GM18867 (cell line): ENCODE measurements around the gene MRPL37.
"Not testable (repeated sequence)": the region's sequence is repeated elsewhere in the genome, so short reads cannot be mapped to it uniquely, and the experiment has no call there.

ENCODE experiments used
- ATAC-seq: cut with Tn5 transposase; IDR thresholded peaks from one replicate; pipeline ENCODE4 v1.9.1; 2021; ENCODE audit warnings: mild to moderate bottlenecking, moderate library complexity; ENCODE audit not compliant: unreplicated experiment

MRPL37 gene

DNA sequence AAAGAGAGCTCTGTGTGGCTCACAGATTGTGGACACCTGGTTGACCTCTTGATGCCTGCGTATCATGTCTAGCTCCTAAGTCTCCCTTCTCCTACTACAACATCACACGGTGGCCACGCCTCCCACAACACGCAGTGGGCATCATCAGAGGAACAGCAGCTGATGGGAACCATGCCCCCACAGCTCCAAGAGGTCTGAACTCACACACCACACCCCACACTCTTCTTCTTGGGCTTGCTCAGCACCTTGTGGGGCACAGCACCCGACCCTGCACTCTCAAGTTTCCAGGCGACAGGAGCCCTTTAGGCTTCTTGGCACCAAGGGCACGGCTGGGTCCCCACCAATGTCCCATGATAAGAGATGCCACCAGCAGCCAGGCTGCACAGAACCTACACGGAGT lies 28.4 kb upstream of the MRPL37 start:
- ATAC-seq, result no peak

DNA sequence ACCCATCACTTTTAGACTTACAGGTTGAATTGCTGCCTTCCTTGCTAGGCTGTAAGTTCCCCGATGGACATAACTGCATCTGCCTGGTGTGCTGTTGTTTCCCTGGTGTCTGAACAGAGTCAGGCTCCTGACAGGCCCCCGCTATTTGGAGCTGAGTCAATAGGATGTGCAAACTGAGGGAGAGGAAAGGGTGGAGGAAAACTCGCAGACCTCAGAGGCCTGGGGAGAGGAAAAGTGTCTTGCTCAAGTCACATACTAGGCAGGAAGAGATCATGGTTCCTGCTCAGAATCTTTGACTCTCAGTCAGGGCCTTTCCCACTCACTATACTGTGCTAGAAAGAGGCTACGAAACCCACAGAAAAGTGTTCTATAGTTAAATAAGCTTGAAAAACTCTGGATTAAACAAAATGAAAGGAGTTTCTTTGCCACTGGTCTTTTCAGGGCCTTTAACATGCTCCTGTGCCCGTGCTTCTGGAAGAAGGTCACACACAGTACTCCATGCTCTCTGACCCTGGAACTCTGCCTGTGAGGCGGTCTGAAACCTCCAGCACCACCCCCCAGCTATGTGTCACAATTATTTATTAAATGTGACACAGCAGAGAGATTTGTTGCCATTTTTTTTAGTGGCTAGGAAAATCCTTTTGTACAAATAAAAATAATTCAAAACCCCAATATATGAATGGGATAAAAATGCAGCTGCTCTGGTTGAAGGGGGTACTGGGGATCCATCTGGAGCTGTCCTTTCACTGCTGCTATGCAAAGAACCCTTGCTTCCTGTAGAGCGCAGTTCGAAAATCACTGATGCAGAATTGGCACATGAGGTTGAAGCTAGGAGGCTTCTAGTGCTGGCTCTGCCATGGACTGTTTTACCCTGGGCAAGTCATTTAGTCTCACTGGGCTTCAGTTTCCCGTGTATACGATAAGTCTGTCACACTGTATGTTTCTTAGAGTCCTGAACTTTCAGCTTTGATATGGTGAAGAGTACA lies 27.1 kb upstream of the MRPL37 start:
- ATAC-seq, result no peak

DNA sequence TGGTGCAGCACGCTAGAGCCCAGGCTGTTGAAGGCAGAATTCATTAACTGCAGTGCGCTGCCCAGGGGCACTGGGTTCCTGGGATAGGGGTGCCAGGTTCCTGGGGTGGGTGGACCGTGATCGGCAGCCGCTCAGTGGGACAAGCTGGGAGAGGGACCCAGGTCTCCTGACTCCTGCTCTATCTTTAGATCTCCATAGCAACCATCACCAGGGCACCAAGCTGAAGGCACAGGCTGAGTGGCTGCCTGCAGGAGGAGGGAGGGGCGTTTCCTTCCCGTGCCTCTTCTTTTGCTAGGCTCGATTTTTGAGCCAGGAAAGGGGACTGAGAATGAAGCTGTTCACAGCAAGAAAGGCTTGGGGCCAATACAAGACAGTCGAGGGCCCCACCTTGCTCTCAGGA lies 26.3 kb upstream of the MRPL37 start:
- no peak for ATAC-seq

DNA sequence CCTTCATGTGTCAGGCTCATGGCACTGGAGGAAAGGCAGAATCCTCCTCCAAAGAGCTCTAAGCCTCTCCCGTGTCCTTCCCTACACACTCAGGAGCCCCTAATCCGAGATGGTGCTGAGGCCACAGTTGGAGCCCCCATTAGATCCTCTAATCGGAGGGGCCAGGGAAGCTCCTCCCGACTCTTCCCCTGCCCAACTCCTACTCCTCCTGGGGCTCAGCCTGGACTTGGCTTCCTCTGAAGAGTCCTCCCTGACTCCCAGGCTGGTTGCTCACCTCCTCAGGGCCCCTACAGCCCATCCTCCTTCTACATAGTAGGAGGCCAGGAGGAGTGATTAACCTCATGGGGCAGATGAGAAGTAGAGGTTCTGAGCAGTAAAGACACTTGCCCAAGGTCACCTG lies 25.9 kb upstream of the MRPL37 start:
- no peak for ATAC-seq

DNA sequence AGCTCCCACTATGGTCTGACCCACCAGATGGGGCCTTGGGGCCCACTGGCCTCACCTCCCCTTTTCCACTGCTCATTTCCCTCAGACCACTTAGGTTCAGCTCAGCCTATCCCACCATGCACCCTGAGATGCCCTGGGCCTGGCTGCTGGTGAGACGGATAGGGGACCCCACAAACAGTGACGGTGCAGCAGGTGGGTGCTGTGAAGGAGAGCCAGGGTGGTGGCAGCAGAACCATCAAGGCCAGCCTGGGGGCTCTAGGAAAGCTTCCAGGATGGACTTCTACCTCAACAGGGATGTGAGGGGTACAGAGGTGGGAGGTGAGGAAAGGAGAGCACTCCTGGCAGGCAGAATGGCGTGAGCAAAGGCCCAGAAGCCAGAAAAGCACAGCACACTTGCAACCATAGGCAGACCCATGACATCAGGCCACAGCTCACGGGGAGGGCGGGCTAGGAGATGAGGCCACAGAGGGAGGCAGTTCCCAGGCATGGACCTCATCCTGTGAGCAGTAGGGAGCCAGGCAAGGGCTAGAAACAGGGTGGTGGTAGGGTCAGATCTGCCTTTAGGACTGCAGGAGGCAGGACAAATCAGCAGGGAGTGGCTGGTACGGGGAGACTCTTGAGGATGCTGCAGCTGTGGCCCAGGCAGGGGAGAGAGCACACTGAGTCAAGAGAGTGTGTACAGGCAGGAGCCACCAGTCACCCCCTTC lies 23.2 kb upstream of the MRPL37 start:
- ATAC-seq, result no peak

DNA sequence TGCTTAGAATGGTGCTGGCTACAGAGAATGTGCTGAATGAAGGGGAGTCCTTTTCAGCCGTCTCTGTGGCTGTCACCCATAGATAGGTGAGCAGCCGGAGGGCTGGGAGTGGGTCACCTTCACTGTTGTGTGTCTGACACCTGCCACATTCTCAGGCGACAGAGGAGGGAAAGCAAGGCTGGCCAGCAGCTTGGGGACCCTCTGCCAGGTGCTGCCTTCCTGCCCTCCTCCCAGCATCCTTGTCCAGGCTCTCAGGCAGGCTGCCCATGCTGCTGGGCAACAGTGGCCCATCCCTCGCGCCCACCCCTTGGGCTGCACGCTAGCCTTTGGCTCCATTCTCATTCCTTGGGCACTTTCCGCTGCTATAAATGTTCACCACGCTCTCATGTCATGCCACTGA lies 22.2 kb upstream of the MRPL37 start:
- ATAC-seq, result no peak

DNA sequence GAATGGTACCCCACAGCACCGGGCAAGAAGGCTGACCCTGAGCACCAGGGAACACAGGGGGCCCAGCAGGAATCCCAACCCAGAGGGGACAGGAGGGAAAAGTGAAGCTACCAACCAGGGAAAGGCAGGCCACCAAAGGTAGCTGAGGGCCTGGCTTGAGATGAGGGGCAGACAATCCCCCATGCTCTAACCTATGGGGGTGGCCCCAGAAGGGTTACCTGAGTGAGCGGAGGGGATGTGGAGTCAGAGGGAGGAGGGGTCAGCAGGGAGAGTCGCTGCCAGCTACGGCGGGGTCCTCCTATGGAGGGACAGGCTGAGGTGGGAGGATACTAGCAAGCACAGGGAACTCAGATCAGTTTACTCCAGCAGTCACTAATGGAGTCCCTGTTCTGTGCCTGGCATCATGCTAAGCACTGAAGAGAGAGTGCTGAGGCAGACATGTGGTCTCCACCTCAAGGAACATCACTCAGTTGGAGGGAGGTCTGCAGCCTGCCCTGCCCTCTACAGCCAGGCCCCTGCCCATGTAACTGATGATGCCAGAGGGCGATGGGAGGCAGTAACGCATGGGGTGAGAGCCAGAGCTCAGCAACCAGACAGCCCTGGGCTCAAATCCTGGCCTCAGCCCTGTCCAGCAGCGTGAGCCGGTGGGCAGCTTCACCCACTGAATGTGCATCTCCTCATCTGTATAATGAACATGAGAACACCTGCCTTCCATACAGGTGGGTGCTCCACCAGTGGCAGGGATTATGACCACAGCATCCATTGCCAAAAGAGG lies 21.5 kb upstream of the MRPL37 start:
- ATAC-seq, result no peak

DNA sequence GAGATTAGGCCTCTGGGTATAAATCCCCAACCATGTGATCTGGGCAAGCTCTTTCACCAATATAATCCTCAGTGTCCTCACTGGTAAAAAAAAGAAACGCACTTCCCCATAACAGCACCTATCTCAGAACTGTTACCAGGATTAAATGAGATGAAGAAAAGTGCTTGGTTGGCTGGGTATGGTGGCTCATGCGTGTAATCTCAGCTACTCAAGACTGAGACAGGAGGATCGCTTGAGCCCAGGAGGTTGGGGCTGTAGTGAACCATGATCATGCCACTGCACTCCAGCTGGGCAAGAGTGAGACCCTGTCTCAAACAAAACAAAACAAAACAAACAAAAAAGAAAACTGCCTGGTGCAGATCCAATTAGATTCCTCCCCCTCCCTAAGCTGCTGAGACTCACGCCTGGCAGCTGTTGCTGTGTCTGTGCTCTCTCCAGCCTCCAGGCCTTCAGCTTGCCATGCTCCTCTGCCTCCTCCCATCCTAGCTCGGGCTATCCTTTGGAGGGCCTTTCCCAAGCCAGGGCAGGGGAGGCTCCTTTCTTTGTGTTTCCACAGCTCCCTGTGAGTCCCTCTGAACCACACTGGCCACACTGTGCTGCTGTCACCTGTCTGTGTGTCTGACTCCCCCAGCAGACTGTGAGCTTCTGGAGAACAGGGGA lies 19.1 kb upstream of the MRPL37 start:
- no peak for ATAC-seq

DNA sequence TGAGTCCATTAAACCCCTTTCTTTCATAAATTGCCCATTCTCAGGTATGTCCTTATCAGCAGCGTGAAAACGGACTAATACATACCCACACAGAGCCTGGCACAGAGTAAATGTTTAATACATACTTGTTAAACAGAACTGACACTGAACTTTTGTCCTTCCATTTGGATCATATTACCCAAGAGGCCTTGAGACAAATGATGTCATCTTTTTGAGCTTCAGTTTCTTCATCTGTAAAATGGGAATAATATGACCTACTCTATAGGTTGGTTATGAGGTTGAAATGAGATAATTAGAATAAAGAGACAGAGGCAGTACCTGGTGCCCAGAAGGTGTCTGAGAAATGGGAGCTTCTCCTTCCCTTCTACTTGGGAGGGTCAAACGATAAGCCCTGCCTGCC lies 13.9 kb upstream of the MRPL37 start:
- ATAC-seq, result no peak

DNA sequence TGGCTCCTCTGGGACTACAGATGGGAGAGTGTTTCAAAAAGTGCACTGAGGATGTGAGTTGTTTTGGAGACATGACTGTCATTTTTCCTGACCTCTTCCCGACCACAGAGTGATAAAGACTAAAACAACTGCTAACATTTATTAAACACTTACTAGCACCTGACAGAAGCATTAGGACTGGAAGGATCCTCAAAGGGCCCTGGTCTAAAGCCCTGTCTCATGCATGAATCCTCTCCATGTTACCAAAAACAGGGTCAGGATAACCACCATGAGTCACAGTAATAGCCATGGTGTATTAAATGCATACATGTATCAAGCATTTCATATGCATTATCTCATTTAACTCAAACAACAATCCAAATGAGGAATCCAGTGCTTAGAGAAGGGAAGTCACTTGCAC lies 11.7 kb upstream of the MRPL37 start:
- no peak for ATAC-seq

DNA sequence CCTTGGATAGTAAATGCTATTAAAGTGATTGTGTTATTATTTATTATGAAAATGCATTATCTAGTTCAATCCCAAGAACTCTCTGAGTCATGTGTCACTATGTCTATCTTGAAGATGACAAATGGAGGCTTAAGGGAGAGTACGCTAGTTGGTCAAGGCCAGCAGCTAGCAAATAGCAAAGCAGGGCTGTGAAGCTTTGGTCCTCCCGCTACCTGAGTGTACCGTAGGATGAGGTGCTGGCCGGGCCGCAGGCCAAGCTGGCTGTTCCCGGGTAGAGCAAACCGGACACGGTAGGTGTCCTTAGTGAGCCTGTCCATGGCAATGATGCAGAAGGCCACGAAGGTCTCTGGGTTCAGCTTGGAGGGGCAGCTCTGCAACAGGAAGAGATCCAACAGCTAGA lies 9.4 kb upstream of the MRPL37 start:
- no peak for ATAC-seq

DNA sequence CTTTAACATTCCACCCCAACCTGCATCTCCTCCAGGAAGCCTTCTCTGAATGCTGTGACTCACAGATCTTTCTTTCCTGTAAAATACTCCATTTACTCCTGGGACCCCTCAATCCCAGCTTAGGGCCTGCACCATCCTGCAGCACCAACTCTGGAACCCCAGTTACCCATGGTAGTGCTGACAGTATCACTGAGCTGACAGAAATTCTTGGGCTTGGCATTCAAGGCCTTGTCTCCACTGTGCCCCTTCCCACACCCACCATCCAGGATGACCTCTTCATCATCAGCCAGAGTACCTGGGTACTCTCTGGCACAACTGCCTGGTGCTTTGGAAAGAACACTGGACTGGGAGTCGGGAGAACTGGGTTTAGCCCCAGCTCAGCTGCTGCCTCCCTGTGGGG lies 8.4 kb upstream of the MRPL37 start:
- ATAC-seq, result no peak

DNA sequence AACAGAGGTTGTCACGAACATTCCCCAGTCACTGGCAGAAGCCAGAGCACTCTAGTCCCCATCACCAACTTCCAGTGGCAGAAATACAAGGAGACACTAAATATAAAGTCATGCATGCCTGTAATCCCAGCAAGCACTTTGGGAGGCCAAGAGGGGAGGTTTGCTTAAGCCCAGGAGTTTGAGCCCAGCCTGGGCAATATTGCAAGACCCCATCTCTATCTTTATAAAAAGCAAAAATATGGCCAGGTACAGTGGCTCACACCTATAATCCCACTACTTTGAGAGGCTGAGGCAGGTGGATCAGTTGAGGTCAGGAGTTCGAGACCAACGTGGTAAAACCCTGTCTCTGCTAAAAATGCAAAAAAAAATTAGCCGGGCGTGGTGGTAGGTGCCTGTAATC lies 6.5 kb upstream of the MRPL37 start:
- ATAC-seq, result no peak

DNA sequence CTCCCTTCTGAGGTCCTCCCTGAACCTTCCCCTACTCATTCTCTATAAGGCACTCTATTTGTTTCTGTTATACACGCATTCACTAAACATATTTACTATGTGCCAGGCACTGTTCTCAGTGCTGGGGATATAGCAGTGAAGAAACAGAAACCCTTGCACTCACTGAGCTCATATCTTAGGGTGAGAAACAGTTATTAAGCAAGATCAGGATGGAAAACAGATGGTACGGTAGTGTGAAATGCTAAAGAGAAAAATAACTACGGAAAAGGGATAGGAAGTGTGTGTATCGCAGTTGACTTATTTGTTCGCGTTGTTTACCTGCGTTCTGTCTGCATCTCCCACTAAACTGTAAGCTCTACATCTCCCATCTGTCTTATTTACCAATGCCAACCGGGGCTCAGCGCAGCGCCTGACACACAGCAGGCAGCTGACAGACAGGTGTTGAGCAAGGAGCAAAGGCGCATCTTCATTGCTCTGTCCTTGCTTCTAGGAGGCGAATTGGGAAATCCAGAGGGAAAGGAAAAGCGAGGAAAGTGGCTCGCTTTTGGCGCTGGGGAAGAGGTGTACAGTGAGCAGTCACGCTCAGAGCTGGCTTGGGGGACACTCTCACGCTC lies 709 bp upstream of the MRPL37 start:
- ATAC-seq, result peak; percentile 6

DNA sequence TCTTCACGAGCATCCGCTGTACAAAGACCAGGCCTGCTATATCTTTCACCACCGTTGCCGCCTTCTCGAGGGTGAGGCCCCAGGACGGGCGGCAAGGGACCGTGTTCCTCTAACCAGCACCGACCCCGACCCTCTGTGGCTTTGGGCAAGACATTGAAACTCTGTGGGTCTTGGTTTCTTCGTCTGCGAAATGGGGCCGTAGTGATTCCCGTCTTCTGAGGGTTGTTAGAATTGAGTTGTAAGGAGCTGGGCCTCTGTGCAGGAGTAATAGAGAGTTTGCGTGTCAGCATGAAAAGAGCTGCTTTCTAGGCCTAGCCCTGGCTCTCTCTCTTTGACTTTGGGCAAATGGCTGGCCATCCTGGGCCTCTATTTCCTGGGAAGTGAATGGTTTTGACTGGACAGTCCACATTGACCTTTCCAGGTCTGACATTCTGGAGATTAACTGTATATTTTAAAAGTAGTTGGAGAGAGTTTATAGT lies 591 bp downstream of the MRPL37 start:
- ATAC-seq, result peak; percentile 2

DNA sequence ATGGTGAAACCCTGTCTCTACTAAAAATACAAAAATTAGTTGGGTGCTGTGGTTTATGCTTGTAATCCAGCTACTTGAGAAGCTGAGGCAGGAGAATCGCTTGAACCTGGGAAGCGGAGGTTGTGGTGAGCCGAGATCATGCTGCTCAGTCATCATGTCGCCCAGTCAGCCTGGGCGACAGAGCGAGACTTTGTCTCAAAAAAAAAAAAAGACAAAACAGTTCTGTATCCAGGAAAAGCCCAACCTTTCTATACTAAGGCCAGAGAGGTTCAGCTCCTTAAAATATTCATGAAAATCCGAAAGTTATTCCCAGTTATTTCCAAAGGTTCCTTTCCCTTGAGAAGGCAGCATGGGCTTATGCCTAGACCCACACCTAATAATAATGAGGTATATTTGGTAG lies 4.2 kb downstream of the MRPL37 start:
- ATAC-seq, result no peak

DNA sequence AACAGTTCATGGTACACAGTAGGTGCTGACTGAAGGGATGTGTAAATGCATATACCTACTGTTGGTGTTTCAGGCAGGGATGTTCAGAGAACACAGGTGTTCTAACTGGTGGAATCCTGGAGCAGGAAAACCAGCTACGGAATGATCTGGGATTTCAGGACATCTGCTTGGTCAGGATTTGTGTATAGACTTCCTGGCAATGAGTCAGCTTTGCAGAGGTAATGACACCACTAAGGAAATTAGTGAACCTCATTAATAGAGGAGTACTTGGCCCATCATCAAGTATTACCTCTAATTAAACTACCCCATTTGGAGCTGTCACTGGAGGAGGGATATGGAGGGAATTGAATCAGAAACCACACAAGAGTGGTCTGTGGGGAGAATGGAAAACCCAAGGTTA lies 7.3 kb downstream of the MRPL37 start:
- ATAC-seq, result no peak

DNA sequence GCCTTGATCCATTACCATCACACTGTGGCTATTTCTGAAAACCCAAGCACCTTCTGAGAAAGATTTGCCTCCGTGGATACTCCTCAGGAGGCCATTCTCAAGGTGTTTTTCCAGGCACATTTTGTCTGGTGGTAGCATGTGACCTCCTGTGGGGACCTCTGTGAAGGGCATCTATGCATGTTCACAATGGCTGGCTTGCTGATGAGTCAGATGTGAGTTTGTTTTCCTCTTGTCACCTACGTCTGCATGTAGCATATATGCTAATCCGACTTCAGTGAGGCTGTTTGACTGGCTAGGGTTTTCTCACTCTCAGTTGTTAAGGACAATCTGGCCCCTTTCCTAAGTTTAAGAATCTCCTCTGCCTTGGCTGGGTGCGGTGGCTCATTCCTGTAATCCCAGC lies 7.9 kb downstream of the MRPL37 start:
- ATAC-seq, result not testable (repeated sequence)

DNA sequence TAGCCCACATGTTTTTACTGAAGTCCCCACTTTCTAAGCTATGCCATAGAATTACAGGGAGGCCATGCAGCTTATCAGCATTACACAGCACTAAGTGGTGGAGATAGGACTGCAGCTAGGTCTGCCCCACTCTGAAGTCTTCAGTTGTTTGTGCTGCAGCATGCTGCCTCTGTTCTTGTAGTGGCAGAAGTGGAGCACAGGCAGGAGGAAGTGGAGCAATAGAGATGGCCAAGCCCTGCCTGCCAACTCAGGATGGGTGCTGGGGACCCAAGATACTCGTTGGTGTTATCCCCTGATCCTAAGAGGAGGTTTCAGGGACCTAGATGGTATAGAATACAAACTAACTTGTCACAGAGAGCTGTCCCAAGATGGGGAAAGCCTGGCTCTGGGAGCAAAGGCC lies 12.9 kb downstream of the MRPL37 start:
- no peak for ATAC-seq

DNA sequence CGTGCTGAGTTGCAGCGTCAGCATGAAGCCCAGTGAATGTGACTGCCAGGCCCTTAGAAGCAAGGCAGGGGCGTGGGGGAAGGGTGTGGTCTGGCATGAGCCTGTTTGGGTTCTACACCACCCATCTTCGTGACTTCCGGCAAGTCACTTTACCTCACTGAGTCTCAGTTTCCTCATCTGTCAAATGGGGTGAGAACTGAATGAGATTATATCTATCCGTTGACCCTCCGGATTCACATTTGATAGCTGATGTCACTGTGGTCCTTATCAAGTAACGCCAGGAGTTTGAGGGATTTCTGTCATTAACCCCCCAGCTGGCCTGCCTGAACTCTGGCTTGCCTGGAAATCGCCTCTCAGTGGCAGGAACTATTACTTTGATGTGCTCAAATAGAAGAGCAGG lies 15.6 kb downstream of the MRPL37 start:
- ATAC-seq, result no peak
